ENCODE measurements around the gene RAD51D.

DNA sequence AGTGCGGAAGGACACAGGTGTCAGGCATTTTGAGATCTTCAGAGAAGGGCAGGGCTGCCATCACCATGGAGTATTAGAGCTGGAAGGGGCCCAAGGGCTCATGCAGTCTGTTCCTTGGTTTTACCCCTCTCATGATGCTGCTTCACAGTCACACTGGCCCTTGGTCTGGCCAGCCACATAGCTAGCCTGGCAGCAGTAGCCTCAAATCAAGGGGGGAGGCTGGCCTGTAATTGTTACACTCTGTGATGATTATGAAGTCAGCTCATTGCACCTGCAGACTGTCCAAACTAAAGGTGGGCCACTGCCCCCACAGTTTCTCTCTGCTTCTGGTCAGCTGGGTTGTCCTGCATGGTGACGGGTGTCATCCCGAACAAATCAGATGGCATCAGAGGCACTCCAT lies 1.7 kb upstream of the RAD51D start, which contains the start of gene FNDC8:
- TF ChIP-seq GATA2 (IDR thresholded peaks at IDR 0.05; ENCODE audit: low read depth, low read length) (no peak), GATA3 (IDR thresholded peaks at IDR 0.05; ENCODE audit: low read depth, low read length) (no peak)
